HG03108 (cell line): ENCODE measurements around the gene HOXB1.
"Not testable (repeated sequence)": the region's sequence is repeated elsewhere in the genome, so short reads cannot be mapped to it uniquely, and the experiment has no call there.

Source experiments
- ATAC-seq: cut with Tn5 transposase; IDR thresholded peaks from one replicate; pipeline ENCODE4 v1.9.1; 2021; ENCODE audit warnings: moderate library complexity; ENCODE audit not compliant: unreplicated experiment

HOXB1 gene

DNA sequence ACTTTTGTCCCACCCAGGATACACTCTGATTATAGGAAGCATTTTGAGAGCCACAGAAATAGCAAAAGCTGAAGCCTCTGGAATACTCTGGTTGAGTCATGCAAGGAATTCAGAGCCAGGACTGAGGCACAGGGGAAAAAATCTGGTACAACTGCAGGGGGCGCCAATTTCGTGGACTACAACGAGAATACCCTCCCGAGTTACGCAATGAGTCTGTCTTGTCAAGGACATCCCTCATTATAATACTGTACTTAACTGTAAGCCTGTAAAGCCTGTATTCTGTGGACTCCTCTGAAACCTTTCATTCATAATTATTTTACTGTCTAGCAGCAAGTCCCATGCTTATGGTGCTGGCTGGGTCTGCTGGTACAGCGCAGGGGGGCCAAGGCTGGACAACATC lies 7.8 kb downstream of the HOXB1 start:
- no peak for ATAC-seq

DNA sequence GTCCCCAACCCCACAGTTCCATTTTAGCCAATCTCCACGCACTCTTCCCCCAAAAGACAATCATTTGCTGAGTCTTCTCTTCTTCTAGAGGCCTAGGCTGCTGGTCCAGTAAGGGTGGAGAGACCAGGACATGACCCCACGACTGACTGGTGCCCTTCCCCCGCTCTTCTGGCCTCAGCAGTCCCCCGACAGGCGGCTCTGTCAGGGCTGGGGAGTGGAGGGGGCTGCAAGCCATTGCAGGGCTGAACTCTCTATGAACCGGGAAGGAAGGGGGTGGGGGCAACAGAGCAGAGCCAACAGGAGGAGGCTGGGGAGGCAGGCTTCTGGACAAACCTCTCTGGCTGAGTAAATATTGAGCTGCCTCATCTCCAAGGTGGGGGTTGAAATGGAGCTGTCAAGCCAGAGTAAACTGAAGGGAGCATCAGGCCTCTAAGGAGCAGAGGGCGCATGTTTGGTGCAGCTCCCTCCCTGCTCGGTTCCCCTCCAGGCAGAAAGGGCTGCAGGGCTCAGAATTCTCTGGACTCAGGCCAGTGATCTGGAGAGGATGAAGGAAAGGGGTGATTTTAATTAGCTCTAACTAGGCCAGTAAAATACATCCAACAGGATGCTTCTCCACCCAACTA lies 8.7 kb downstream of the HOXB1 start:
- ATAC-seq = no peak

DNA sequence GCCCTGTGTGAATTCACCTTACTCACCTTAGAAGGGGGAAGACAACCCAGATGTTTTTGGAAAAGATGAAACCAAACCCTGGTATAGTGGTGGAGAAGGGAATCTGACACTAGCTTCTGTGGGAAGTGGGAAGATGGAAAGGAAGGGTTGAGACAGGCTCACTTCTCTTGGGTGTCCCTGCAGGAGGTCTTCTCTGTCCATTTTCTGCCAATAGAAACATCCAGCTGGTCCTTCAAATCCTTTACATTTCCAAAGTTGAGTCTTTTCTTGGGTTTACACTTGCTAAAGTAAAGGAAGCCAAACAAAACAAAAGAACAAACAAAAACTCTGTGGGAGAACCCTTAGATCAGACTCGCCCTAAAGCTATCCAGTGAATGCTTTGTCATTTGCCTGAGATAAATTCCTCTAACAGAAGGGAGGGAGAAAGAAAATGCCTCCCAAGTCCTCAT lies 10.2 kb downstream of the HOXB1 start:
- no peak for ATAC-seq

DNA sequence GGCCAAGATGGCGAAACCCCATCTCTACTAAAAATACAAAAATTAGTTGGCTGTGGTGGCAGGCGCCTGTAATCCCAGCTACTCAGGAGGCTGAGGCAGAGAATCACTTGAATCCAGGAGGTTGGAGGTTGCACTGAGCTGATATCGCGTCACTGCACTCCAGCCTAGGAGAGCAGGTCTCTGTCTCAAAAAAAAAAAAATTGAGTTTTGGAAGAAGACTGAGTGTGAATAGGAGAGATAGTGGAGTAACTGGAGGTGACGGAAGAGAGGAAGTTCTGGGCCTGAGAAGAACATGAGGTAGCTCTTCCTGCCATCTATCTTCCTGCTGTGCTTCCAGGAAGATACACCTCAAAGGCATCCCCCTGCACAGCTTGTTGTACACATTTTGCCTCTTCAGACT lies 11.4 kb downstream of the HOXB1 start:
- no peak for ATAC-seq

DNA sequence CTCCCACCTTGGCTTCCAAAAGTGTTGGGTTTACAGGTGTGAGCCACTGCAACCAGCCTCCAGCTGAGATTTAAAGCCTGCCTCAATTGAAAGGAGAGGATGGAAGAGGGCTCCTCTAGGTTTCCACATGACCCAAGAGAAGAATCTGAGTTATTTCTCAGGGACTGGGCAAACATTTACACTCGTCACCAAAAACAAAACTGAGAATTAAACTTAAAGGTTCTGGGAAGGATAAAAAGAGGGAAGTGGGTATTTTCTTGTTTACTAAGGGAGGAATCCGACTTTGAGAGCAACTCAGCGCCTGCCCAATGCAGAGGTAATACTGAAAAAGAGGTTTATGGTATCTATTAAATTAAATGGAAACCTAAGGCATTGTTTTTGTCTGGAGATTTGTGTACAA lies 13.3 kb downstream of the HOXB1 start:
- ATAC-seq = no peak

- ATAC-seq = no peak
Measured at GRCh38 chr17:48515925-48516900, 14.6 kb downstream of the HOXB1 start.

DNA sequence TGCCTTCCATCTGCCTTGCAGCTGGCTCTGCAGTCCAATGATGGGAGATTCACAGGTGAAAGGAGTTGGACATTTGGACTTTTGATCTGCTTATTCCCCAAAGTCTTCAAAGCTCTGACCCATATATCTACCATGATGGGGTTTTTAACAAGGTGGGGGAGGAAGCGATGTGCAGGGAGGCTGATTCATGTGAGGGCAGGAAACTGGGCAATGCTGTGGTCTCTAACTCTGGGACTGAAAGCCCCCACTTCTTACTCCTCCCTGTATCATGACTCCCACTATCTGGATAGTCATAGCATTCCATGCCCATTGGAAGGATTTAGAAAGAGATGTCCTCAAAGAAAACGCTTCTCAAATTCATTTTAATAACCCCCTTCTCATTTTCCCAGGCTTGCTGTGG lies 16.3 kb downstream of the HOXB1 start:
- no peak for ATAC-seq

GRCh38 chr17:48513666-48514455 lies 16.9 kb downstream of the HOXB1 start:
- no peak for ATAC-seq

DNA sequence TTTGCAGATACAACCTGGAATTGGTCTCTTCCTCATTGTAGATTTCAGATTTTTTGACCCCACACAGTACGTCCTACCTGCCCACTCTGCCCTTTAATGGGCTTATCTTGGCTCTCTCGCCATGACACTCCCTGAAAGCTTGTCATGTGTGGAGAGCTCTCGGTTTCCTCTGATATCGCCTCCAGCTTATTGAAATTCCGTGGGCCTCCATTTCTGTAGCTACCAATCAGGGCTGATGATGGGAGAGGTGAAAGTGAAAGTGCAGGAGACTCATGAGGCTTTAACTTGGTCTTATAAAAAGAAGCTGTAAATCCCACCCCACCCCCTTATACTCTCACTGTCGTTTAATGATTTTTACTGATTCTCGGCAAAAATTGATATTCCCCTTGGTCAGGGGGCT lies 17.7 kb downstream of the HOXB1 start:
- no peak for ATAC-seq

DNA sequence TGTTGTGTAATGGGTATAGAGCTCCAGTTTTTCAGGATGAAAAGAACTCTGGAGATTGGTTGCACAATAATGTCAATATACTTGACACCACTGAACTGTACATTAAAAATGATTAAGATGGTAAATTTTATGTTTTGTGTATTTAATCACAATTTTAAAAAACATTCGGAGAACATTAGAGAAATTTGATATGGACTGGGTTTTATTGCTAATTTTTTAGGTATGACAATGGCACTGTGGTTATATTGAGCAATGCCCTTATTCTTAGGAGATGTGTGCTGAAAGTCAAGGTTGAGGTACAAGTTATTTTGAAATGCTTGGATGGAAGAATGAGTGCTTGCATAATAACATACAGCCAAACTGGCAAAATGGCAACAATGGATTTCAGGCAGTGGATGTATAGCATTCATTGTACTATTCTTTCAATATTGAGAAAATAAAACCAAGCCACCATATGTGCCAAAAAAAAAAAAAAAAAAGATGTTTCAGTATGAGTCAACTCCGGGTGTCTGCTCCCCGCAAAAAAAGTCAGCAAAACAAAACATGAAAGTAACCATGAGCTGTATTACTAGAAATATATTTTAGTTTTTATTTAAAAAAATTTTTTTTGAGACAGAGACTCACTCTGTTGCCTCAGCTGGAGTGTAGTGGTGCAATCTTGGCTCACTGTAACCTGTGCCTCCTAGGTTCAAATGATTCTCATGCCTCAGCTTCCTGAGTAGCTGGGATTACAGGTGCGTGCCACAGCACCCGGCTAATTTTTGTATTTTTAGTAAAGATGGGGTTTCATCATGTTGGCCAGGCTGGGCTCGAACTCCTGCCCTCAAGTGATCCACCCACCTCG lies 19.8 kb downstream of the HOXB1 start:
- no peak for ATAC-seq

GRCh38 chr17:48510381-48510760 lies 20.4 kb downstream of the HOXB1 start:
- ATAC-seq = no peak

GRCh38 chr17:48509708-48510107 lies 21.1 kb downstream of the HOXB1 start:
- not testable (repeated sequence) for ATAC-seq

DNA sequence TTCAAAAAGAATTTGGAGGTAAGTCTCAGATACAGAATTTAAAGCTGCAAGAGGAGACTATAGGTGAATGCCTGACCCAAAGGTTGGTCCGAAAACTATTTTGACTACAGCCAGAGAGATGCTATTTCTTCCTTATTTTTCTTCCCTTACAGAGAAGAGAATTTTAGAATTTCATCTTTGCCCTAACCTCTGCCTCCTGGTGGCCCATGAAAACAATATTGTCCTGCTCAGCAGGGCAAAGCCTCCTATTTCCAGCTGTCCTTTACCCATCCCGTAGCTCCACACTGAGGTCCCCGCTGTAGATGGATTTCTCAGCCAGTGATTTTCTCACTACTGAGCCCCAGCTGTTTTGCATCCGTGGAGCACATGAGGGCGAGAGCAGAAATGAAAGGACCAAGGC lies 24.6 kb downstream of the HOXB1 start:
- ATAC-seq = no peak

- peak; percentile 87 for ATAC-seq
Measured at GRCh38 chr17:48505788-48506187, 25.0 kb downstream of the HOXB1 start.

- ATAC-seq = no peak
Measured at GRCh38 chr17:48504953-48505352, 25.9 kb downstream of the HOXB1 start.

- ATAC-seq = no peak
Measured at GRCh38 chr17:48503747-48504146, 27.1 kb downstream of the HOXB1 start.

- no peak for ATAC-seq
Measured at GRCh38 chr17:48502901-48503300, 27.9 kb downstream of the HOXB1 start.

DNA sequence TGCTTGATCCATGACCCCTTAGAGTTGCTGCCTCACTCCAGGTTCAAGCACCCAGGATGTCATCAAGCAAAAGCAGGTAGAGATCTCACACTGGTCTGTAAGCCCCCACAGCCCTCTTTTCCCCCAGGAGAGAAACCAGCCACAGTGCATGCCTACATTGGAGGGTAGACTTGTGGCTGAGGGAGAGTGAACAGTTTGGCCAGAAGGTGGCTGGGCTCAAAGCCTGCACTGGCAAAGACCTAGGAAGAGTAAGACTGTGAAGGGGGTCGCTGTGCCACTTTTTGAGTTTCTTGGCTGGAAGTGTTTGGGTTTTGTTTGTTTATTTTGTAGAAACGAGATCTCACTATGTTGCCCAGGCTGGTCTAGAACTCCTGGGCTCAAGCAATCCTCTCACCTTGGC lies 28.5 kb downstream of the HOXB1 start:
- ATAC-seq = no peak

DNA sequence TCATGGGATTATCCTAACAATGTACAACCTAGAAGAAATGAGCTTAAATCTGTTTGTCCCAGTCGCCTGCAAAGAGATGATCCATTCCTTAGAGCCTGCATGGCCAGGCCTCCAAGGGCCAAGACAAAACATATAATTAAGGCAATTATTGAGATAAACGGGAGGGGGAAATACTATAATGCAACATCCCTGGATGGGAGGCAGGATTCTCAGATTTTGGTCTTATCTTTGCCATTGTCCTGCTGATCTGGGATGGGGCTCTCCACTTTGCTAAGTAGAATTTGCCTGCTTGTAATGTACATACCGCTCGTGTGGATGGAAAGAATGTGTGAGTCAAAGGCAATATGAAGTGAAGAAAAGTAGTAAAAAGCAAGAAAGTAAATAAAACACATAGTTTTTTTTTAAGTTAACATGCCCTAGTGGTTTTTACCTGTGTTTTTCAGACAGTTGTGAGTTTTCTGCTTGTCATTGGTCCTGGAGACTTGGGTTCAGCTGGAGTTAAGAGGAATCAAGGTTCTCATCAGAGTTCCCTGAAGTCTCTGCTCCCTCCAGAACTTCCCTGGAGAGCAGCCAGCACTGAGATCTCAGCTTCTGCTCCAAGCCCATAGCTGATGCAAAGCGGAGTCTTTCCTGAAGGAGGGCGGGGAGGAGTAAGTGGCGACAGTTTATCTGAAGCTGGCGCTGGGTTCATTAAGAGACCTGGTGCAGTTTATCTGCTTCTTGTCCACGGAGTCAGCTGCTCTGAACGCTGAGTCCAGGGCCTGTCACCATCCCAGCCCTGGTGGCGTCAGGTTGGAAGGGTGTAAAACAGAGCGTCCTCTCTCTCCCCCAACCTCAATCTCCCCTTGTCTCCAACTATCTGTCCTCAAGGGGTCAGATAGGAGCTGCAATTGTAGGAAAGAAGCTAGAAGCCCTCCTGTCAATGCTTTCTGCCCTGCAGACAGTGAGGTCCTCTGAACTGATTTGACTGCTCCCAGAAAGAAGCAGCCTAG lies 30.1 kb downstream of the HOXB1 start:
- no peak for ATAC-seq
